Testis (tissue), 2 donors: ENCODE results near the gene SIK3.

Experiments
- CTCF ChIP-seq, 3 experiments: fragments of 450-650 bp in 2 of 3; fragments of 200-600 bp in 1 of 3; sonication (generic) in 1 of 3; IDR thresholded peaks; one replicate each; pipeline ENCODE4 v1.5.1; 2016 to 2019; ENCODE audit warnings: antibody characterized with exemption in 3 of 3, mild to moderate bottlenecking in 2 of 3, moderate library complexity in 1 of 3
- POLR2A ChIP-seq: fragments of 450-650 bp; IDR thresholded peaks from one replicate; pipeline ENCODE4 v1.6.1; 2017; ENCODE audit warnings: antibody characterized with exemption, mild to moderate bottlenecking, moderate library complexity

- TF ChIP-seq CTCF (IDR thresholded peaks at IDR 0.05) (no peak), POLR2A (no peak)
Observed at GRCh38 chr11:116950210-116950609, 148.0 kb downstream of the SIK3 start.
